GM12891 (cell line): ENCODE data around the gene HIPK1. TPM values are rescaled to one million over a fixed set of nuclear protein-coding genes. Genes with fewer than 3 reads are reported as not detected.

Experiments
- DNase-seq: peaks from one replicate; pipeline ENCODE4 v3.0.0; 2011; ENCODE audit warnings: low spot score; ENCODE audit not compliant: insufficient read length
- FAIRE-seq: peaks from 2 replicates; lab custom pipeline; 2011; peaks lifted over from hg19 to GRCh38; lab: Jason Lieb, UNC
- PAX5 ChIP-seq: IDR thresholded peaks from 2 replicates; pipeline ENCODE4 v1.6.1; 2011; ENCODE audit warnings: low read length, moderate library complexity, mild to moderate bottlenecking; ENCODE audit not compliant: insufficient read depth, severe bottlenecking
- POLR2A ChIP-seq: IDR thresholded peaks from 2 replicates; pipeline ENCODE4 v1.6.1; 2011; ENCODE audit warnings: low read depth, low read length, control low read depth
- POLR2AphosphoS5 ChIP-seq: IDR thresholded peaks from 2 replicates; pipeline ENCODE4 v1.6.1; 2011; ENCODE audit warnings: low read depth, low read length, control low read depth
- POU2F2 ChIP-seq: IDR thresholded peaks from 2 replicates; pipeline ENCODE4 v1.6.1; 2011; ENCODE audit warnings: low read depth, mild to moderate bottlenecking, control low read depth, low read length, moderate library complexity
- SPI1 ChIP-seq: IDR thresholded peaks from 2 replicates; pipeline ENCODE4 v1.6.1; 2011; ENCODE audit warnings: low read depth, low read length, control low read depth
- TAF1 ChIP-seq: IDR thresholded peaks from 2 replicates; pipeline ENCODE4 v1.6.1; 2011; ENCODE audit warnings: low read depth, low read length, control low read depth
- polyA plus RNA-seq: library from polyadenylated mRNA; unstranded; fragments of >200 nt; gene quantifications from one replicate; pipeline ENCODE4 v1.2.1, GENCODE V29; 2012; ENCODE audit warnings: low read depth, missing spikeins, inconsistent platforms; ENCODE audit not compliant: missing spikeins

HIPK1 gene
- polyA plus RNA-seq = 7.6 TPM

DNA sequence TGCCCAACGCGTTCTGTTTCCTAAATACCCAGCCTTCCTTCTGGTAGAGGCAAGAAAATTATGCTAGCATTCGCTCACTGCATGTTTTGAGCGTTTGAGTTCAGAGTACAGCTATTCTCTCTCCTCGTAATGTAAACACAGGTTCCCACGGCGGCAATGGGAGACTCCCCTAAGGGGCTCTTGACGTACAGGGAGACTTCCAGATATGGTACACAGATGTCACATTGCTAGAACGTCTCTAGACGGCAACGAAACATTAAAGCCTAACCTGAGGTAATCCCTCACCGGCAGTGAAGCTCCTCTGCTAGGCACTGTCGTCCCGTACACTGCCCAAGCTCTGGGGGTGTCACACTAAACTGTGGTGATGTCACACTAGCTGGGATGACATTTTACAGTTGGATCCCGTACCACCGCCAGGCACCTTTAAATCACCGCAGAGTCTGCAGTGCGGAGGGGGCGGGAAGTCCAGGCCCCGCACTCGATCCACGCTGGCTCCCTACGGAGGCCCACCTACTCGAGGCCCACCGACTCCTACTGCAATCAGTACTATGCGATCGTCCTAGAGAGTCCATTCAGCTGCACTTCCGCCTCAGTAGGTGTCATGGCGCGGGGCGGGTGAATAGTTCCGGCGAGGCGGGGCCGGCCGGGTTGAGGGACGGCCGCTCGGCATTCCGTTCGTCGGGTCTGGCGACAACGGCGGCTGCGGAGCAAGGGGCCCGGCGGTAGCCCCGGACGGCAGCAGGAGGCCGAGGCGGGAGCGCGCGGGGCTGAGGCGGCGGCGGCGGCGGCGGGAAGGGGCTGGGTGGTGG lies at the start of gene HIPK1:
Gene HIPK1, plus strand, starts transcription at position 384 of the 809 bp plus-strand sequence.
- FAIRE-seq = peak; percentile 92
- DNase-seq = peak; percentile 75
- peak; percentile 50 for TF ChIP-seq SPI1
- TF ChIP-seq TAF1 = peak; percentile 70; the same call in 1 of the 2 replicates
- TF ChIP-seq PAX5 = no peak
- TF ChIP-seq POLR2AphosphoS5 = peak; percentile 53; the same call in 1 of the 2 replicates
- peak; percentile 76; the same call in 1 of the 2 replicates for TF ChIP-seq POLR2A
- 0 out of 2 replicates have a peak, but pooled peaks have one; percentile 54 for TF ChIP-seq POU2F2

- TF ChIP-seq POLR2A (no peak), SPI1 (no peak), POLR2AphosphoS5 (no peak), TAF1 (no peak), POU2F2 (no peak), PAX5 (no peak)
- FAIRE-seq (no peak), DNase-seq (no peak)
Observed at GRCh38 chr1:113879739-113880038, 49.4 kb upstream of the HIPK1 start.

DNA sequence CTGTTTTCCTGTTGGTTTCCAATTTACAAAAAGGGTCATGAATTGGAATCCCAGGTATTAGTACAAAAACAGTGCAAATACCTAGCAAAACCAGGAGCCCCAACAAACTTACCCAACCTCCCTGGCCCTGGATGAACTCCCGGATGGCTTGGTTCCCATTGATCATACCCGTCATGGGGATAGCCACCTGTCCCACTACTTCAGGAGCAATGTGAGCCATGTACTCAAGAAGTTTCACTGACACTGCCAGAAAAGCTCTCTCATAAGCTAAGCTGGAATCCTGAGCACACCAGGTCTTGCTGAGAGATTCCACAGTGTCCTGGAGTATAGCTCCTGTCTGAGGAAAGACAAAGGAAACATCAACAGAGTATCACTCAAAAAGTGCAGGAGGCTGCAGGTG lies 47.5 kb upstream of the HIPK1 start:
- FAIRE-seq = no peak
- TF ChIP-seq POLR2A (no peak), POU2F2 (no peak), PAX5 (no peak), POLR2AphosphoS5 (no peak), TAF1 (no peak), SPI1 (no peak)
- no peak for DNase-seq

- no peak for DNase-seq
- no peak for TF ChIP-seq PAX5
- no peak for TF ChIP-seq POLR2A
- TF ChIP-seq POU2F2 = no peak
- no peak for FAIRE-seq
Observed at GRCh38 chr1:113886417-113887401, 42.4 kb upstream of the HIPK1 start.

DNA sequence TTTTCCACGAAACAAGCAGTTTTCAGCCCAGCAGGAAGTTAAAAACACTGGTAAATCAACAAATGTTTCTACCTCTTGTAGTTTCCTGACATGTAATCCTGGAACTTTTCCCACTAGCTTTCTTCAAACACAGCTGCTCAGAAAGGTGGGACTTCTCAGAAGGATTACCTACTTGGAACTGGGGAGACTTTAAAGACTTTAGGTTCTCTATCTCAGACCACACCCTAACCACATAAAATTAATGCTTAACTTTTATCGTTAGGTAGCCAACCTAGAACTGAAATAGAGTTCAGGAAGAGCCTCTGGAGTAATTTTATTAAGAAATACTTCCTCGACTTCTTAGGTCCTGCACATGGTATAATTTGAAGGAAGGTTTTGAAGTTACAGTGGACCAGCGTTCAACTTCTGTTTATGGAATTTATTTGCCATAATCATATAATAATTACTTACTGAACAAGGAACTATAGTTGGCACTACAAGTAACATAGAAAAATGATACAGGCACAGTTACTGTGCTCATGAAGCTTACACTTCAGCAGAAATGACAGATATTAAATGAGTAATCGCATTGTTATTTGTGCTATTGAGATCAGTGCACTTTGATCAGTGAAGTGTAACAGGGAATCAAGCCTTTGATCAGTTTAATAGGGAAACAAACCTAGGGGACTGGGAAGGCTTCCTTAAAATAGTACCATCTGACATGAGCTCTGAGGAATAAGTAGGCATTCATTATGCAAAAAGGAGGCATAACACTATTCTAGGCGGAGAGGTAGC lies 41.5 kb upstream of the HIPK1 start, which contains the start of gene BCL2L15:
Gene BCL2L15, minus strand, starts transcription at position 180 of the 774 bp plus-strand sequence. CDS start 206 bp downstream, outside the sequence.
- TF ChIP-seq POU2F2 = no peak
- no peak for TF ChIP-seq PAX5
- TF ChIP-seq TAF1 = no peak
- TF ChIP-seq POLR2AphosphoS5 = no peak
- TF ChIP-seq POLR2A = no peak
- no peak for TF ChIP-seq SPI1
- FAIRE-seq (no peak), DNase-seq (no peak)

- DNase-seq (no peak), FAIRE-seq (no peak)
Observed at GRCh38 chr1:113890816-113891215, 38.3 kb upstream of the HIPK1 start.

GRCh38 chr1:113891631-113892220 lies 37.4 kb upstream of the HIPK1 start:
- DNase-seq (no peak), FAIRE-seq (no peak)
- TF ChIP-seq SPI1 = no peak
- TF ChIP-seq TAF1 = no peak
- no peak for TF ChIP-seq POU2F2
- TF ChIP-seq PAX5 = no peak
- TF ChIP-seq POLR2A = no peak
- no peak for TF ChIP-seq POLR2AphosphoS5

More at GRCh38 chr1:113890816-113891215, 38.3 kb upstream of the HIPK1 start:
- TF ChIP-seq POLR2A (no peak), PAX5 (no peak), TAF1 (no peak), POU2F2 (no peak), POLR2AphosphoS5 (no peak), SPI1 (no peak)

DNA sequence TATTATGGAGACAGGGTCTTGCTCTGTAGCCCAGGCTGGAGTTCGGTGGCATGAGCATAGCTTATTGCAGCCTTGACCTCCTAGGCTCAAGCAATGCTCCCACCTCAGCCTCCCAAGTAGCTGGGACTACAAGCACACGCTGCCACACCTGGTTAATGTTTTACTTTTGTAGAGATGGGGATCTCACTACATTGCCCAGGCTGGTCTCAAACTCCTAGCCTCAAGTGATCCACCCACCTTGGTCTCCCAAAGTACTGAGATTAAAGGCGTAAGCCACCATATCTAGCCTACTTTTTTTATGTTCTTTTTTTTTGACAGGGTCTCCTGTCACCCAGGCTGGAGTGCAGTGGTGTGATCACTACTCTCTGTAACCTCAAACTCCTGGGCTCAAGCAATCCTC lies 35.9 kb upstream of the HIPK1 start:
- TF ChIP-seq SPI1 (no peak), TAF1 (no peak), PAX5 (no peak), POLR2AphosphoS5 (no peak), POLR2A (no peak), POU2F2 (no peak)
- FAIRE-seq = no peak

More for the DNA sequence above, 35.9 kb upstream of the HIPK1 start:
- no peak for DNase-seq
